Fibroblast of lung (primary cell): ENCODE results near the gene ARFGEF2.

Experiments
- EZH2 ChIP-seq: IDR thresholded peaks from 2 replicates; pipeline ENCODE4 v1.5.1; 2012; ENCODE audit warnings: low read length, control low read depth, mild to moderate bottlenecking; ENCODE audit errors: missing control alignments
- TF ChIP-seq, protein P1 (sequence below), 2 donors: IDR thresholded peaks in 1 of 2; conservative IDR thresholded peaks in 1 of 2; 1 replicate in 1 of 2; 2 replicates in 1 of 2; pipeline ENCODE4 v1.5.1; 2011 to 2012; ENCODE audit warnings: low read length in 2 of 2, control low read depth in 1 of 2, inconsistent platforms in 1 of 2, low read depth in 1 of 2, mild to moderate bottlenecking in 1 of 2

DNA sequence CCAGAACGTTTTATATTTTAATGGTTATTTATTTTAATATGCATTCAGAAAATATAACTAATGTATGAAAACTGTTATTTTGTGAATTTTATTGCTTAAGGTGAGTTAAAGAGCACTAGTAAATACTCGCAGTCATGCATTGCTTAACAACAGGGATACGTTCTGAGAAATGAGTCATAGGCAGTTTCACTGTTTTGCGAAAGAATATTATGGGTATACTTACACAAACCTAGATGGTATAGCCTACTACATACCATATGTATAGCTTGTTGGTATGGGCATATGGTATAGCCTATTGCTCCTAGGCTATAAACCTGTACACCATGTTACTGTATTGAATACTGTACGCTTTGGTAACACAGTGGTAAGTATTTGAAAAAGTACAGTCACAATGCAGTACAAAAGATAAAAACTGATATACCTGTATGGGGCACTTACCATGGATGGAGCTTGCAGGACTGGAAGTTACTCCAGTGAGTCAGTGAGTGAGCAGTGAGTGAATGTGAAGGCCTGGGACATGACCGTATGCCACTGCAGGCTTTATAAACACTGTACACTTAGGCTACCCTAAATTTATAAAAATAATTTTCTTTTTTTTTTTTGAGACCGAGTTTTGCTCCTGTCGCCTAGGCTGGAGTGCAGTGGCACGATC is 38.5 kb downstream of the ARFGEF2 start:
- TF ChIP-seq, protein P1, sequence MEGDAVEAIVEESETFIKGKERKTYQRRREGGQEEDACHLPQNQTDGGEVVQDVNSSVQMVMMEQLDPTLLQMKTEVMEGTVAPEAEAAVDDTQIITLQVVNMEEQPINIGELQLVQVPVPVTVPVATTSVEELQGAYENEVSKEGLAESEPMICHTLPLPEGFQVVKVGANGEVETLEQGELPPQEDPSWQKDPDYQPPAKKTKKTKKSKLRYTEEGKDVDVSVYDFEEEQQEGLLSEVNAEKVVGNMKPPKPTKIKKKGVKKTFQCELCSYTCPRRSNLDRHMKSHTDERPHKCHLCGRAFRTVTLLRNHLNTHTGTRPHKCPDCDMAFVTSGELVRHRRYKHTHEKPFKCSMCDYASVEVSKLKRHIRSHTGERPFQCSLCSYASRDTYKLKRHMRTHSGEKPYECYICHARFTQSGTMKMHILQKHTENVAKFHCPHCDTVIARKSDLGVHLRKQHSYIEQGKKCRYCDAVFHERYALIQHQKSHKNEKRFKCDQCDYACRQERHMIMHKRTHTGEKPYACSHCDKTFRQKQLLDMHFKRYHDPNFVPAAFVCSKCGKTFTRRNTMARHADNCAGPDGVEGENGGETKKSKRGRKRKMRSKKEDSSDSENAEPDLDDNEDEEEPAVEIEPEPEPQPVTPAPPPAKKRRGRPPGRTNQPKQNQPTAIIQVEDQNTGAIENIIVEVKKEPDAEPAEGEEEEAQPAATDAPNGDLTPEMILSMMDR (conservative IDR thresholded peaks at IDR 0.05 in 1 of 2, IDR thresholded peaks at IDR 0.05 in 1 of 2; ENCODE audit: low read depth in 1 of 2, low read length in 2 of 2), result no peak
- no peak for TF ChIP-seq EZH2
